ENCODE measurements around the gene PIK3CD. TPM values are rescaled to one million over a fixed set of nuclear protein-coding genes. Genes with fewer than 3 reads are reported as not detected.

PIK3CD gene
- polyA plus RNA-seq, 1 of the 3 experiments (the other 2 are of a cell fraction), result 6.0 TPM

DNA sequence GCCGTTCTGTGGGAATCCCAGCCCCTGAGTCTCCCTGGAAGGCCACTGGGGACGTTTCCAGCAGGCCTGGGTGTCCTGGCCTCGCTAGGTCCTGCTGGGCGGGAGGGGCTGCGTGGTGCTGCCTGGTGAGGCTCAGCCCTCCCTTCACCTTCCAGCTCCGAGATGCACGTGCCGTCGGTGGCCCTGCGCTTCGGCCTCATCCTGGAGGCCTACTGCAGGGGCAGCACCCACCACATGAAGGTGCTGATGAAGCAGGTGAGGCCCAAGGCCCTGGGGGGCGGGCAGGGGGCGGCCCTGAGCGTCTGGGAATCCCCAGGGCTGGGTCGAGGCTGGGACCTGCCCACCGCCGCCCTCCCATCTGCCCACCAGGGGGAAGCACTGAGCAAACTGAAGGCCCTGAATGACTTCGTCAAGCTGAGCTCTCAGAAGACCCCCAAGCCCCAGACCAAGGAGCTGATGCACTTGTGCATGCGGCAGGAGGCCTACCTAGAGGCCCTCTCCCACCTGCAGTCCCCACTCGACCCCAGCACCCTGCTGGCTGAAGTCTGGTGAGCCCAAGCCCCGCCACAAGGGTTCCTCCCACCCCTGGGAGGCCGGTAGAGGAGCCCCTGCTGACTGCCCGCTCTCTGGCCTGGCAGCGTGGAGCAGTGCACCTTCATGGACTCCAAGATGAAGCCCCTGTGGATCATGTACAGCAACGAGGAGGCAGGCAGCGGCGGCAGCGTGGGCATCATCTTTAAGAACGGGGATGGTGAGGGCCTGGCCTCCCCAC, 70.3 kb downstream of the PIK3CD start:
- Histone ChIP-seq H3K4me1 (ENCODE audit: control insufficient read depth in 1 of 2, insufficient read depth in 2 of 2, low read depth in 1 of 2, low read length in 1 of 2) (peaks cover 2 to 9% of the 10 kb centered on the region in 2 experiments; a peak in 2 of 4 replicates), H3K27me3 (ENCODE audit: insufficient read depth) (no peaks in the 10 kb centered on the region), H3K36me3 (replicated peaks in 1 of 2; ENCODE audit: control insufficient read depth in 1 of 2, insufficient read depth in 2 of 2, low read length in 1 of 2) (peaks cover 5 to 6% of the 10 kb centered on the region in 2 experiments), H2AFZ (ENCODE audit: low read depth) (no peak overlapping the region), H3K9me3 (no peaks in the 10 kb centered on the region), H3K27ac (ENCODE audit: low read depth in 2 of 2, low read length in 1 of 2) (no peak overlapping the region), H3K9me2 (no peaks in the 10 kb centered on the region), H3K4me2 (no peak overlapping the region), H3F3A (replicated peaks; ENCODE audit: insufficient read depth) (no peaks in the 10 kb centered on the region), H3K4me3 (ENCODE audit: low read depth in 2 of 2, low read length in 1 of 2) (no peak overlapping the region; a peak in 1 of 4 replicates), H3K9ac (no peak overlapping the region), H4K20me1 (ENCODE audit: insufficient read depth) (no peaks in the 10 kb centered on the region), H3K79me2 (ENCODE audit: insufficient read depth) (no peaks in the 10 kb centered on the region)
- DNase-seq, result peak; percentile 87
- 79% methylated on average over 12 of the region's 29 CpGs for WGBS (ENCODE audit: low lambda C conversion rate)
- ChIA-PET POLR2A (no interaction called here), CTCF (interaction anchor here (0.6 to 3.3 kb wide), 27 partner anchors 8 to 214 kb away, joined by 3 to 13 read pairs (median 4); no protein-coding TSS in a partner anchor)
- TF ChIP-seq, protein P1, sequence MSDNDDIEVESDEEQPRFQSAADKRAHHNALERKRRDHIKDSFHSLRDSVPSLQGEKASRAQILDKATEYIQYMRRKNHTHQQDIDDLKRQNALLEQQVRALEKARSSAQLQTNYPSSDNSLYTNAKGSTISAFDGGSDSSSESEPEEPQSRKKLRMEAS (IDR thresholded peaks at IDR 0.05; ENCODE audit: low read depth), result no peak
- TF ChIP-seq YY1 (IDR thresholded peaks at IDR 0.05; ENCODE audit: low read depth) (no peak), CTCF (IDR thresholded peaks at IDR 0.05) (peak; percentile 62)

DNA sequence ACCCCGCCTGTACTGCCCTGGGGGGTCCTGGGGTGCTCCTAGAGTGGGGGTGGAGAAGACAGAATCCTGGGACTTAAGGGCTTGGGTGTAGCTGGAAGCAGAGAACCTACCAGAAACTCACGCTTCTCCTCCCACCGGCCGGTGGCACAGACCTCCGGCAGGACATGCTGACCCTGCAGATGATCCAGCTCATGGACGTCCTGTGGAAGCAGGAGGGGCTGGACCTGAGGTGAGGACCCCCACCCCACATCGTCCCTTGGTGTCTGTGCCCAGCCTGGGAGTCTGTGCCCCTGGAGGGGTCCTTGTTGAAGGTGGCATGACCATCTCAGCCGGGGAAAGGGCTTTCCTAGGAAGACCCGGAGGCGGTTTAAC, 70.8 kb downstream of the PIK3CD start:
- no peak overlapping the region for H2AFZ ChIP-seq (ENCODE audit: low read depth)
- no peaks in the 10 kb centered on the region for H4K20me1 ChIP-seq (ENCODE audit: insufficient read depth)
- no peak overlapping the region for H3K27ac ChIP-seq (ENCODE audit: low read depth in 2 of 2, low read length in 1 of 2)
- H3K4me3 ChIP-seq (ENCODE audit: low read depth in 2 of 2, low read length in 1 of 2), result no peak overlapping the region
- H3K9me3 ChIP-seq, result no peaks in the 10 kb centered on the region
- peaks cover 6 to 11% of the 10 kb centered on the region in 2 experiments for H3K36me3 ChIP-seq (replicated peaks in 1 of 2; ENCODE audit: control insufficient read depth in 1 of 2, insufficient read depth in 2 of 2, low read length in 1 of 2)
- no peak overlapping the region for H3K9ac ChIP-seq
- peaks cover 2 to 9% of the 10 kb centered on the region in 2 experiments; a peak in 2 of 4 replicates for H3K4me1 ChIP-seq (ENCODE audit: control insufficient read depth in 1 of 2, insufficient read depth in 2 of 2, low read depth in 1 of 2, low read length in 1 of 2)
- H3K79me2 ChIP-seq (ENCODE audit: insufficient read depth), result no peaks in the 10 kb centered on the region
- H3K4me2 ChIP-seq, result no peak overlapping the region
- TF ChIP-seq USF2 (IDR thresholded peaks at IDR 0.05; ENCODE audit: borderline replicate concordance, low read depth, low read length), result no peak
- TF ChIP-seq EP300 (IDR thresholded peaks at IDR 0.05; ENCODE audit: borderline replicate concordance in 1 of 2, low read depth in 1 of 2, low read length in 1 of 2), result no peak
- no peak for TF ChIP-seq JUND (IDR thresholded peaks at IDR 0.05)
- no peak for TF ChIP-seq SIN3A (IDR thresholded peaks at IDR 0.05; ENCODE audit: borderline replicate concordance, low read depth, low read length)
- TF ChIP-seq RFX5 (IDR thresholded peaks at IDR 0.05; ENCODE audit: low read length), result no peak
- no peak for TF ChIP-seq TCF12 (IDR thresholded peaks at IDR 0.05)
- TF ChIP-seq YY1 (IDR thresholded peaks at IDR 0.05; ENCODE audit: low read depth), result no peak
- TF ChIP-seq SMC3 (IDR thresholded peaks at IDR 0.05; ENCODE audit: low read depth, low read length), result no peak
- H3K9me2 ChIP-seq, result no peaks in the 10 kb centered on the region
- no peak for DNase-seq
- H3F3A ChIP-seq (replicated peaks; ENCODE audit: insufficient read depth), result no peaks in the 10 kb centered on the region
- ChIA-PET CTCF (interaction anchor here (0.8 to 3.3 kb wide), 13 partner anchors 11 to 213 kb away, joined by 3 to 13 read pairs (median 6); no protein-coding TSS in a partner anchor), POLR2A (no interaction called here)
- H3K27me3 ChIP-seq (ENCODE audit: insufficient read depth), result no peaks in the 10 kb centered on the region
- 87% methylated on average over 3 of the region's 10 CpGs for WGBS (ENCODE audit: low lambda C conversion rate)

Measured in SK-N-SH (cell line).